ENCODE results near the gene PLEKHS1.
"Not testable (repeated sequence)": the region's sequence is repeated elsewhere in the genome, so short reads cannot be mapped to it uniquely, and the experiment has no call there.

Gene PLEKHS1

GRCh38 chr10:113742466-113742865, 9.0 kb upstream of the PLEKHS1 start:
- FAIRE-seq = no peak

- no peak for FAIRE-seq
These were observed 7.9 kb upstream of the PLEKHS1 start for GRCh38 chr10:113743594-113743993.

GRCh38 chr10:113745374-113745773, 6.1 kb upstream of the PLEKHS1 start:
- FAIRE-seq = no peak

- no peak for FAIRE-seq
These were observed 5.1 kb upstream of the PLEKHS1 start for GRCh38 chr10:113746217-113746957.

GRCh38 chr10:113752553-113752952, 1.1 kb downstream of the PLEKHS1 start:
- FAIRE-seq = no peak

GRCh38 chr10:113753020-113753692, 1.7 kb downstream of the PLEKHS1 start:
- no peak for FAIRE-seq

GRCh38 chr10:113754125-113754524, 2.6 kb downstream of the PLEKHS1 start:
- FAIRE-seq = no peak

GRCh38 chr10:113754768-113755167, 3.3 kb downstream of the PLEKHS1 start:
- no peak for FAIRE-seq

GRCh38 chr10:113756940-113757543, 5.6 kb downstream of the PLEKHS1 start:
- no peak for FAIRE-seq

GRCh38 chr10:113762083-113762482, 10.6 kb downstream of the PLEKHS1 start:
- FAIRE-seq = no peak

GRCh38 chr10:113764582-113764981, 13.1 kb downstream of the PLEKHS1 start:
- no peak for FAIRE-seq

GRCh38 chr10:113765910-113766309, 14.4 kb downstream of the PLEKHS1 start:
- no peak for FAIRE-seq

GRCh38 chr10:113767222-113767621, 15.7 kb downstream of the PLEKHS1 start:
- no peak for FAIRE-seq

GRCh38 chr10:113770346-113770745, 18.9 kb downstream of the PLEKHS1 start:
- FAIRE-seq = no peak

GRCh38 chr10:113771131-113771530, 19.6 kb downstream of the PLEKHS1 start:
- FAIRE-seq = not testable (repeated sequence)

GRCh38 chr10:113775686-113776294, 24.3 kb downstream of the PLEKHS1 start:
- FAIRE-seq = no peak

GRCh38 chr10:113776553-113776952, 25.1 kb downstream of the PLEKHS1 start:
- FAIRE-seq = no peak

- FAIRE-seq = no peak
These were observed 29.3 kb downstream of the PLEKHS1 start for GRCh38 chr10:113780681-113781250.

GRCh38 chr10:113782367-113782766, 30.9 kb downstream of the PLEKHS1 start:
- FAIRE-seq = no peak

GRCh38 chr10:113782986-113783704, 31.7 kb downstream of the PLEKHS1 start:
- FAIRE-seq = no peak

GRCh38 chr10:113788604-113789083, 37.2 kb downstream of the PLEKHS1 start:
- FAIRE-seq = no peak

GRCh38 chr10:113791691-113792090, 40.2 kb downstream of the PLEKHS1 start:
- no peak for FAIRE-seq

Data from endometrium (tissue), 2 donors.